Stimulated activated CD4-positive, alpha-beta T cell treated with anti-CD3 and anti-CD28 coated beads, TNF-alpha, amount 100 ng/mL, for 48 hours (primary cell): ENCODE data around the gene CMSS1.
"Not testable (repeated sequence)": the region's sequence is repeated elsewhere in the genome, so short reads cannot be mapped to it uniquely, and the experiment has no call there.

Experiments used
- DNase-seq, 3 donors: peaks; one replicate each; pipeline ENCODE4 v3.0.0-alpha.2; 2020; ENCODE audit warnings: low read depth in 3 of 3

The CMSS1 gene

GRCh38 chr3:100226712-100227429 lies 409.2 kb downstream of the CMSS1 start:
- DNase-seq = no peak

- no peak for DNase-seq
Measured at GRCh38 chr3:100227511-100227921, 409.9 kb downstream of the CMSS1 start.

GRCh38 chr3:100228247-100228646 lies 410.6 kb downstream of the CMSS1 start:
- no peak for DNase-seq

- not testable (repeated sequence) for DNase-seq
Measured at GRCh38 chr3:100229188-100229587, 411.5 kb downstream of the CMSS1 start.

GRCh38 chr3:100230710-100231109 lies 413.0 kb downstream of the CMSS1 start:
- DNase-seq = no peak
